ENCODE results near the gene PIK3AP1. TPM values are rescaled to one million over a fixed set of nuclear protein-coding genes. Genes with fewer than 3 reads are reported as not detected.

PIK3AP1 gene
- total and polyA plus RNA-seq, 10 donors, result 59.8 to 256 (median 183) TPM

DNA sequence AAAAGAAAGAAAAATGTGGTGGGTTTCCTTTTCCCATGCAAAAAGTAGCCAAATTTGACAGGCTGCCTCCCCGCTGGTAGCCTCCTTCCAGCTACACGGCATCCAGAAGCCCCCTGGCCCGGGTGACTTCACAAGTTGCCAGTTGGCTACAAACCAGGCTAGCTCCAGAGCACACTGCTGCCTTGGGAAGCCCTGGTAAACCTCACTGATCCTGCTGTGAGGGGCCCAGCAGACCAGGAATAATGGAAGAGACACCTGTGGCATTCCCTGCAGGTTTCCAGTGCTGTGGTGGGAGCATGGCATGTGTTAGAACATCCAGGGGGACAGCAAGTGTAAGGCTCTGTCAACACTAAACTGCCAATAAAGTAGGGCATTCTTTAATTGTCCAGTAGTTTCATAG, 77.8 kb downstream of the PIK3AP1 start:
- peaks cover 0 to 99% (median 29%) of the 10 kb centered on the region in 6 donors for H3K36me3 ChIP-seq
- DNase-seq, result no peak
- H3K27ac ChIP-seq, result peak overlapping the region in 2 of 8 donors; percentile 18 to 31
- WGBS, 5 donors, result 44 to 79% (median 59%) methylated on average over 3 of the region's 3 CpGs
- H3K9me3 ChIP-seq, result no peaks in the 10 kb centered on the region
- H3K27me3 ChIP-seq (replicated peaks in 1 of 7), result no peaks in the 10 kb centered on the region
- TF ChIP-seq POLR2AphosphoS5 (IDR thresholded peaks at IDR 0.05), result no peak
- no peak for TF ChIP-seq CTCF (IDR thresholded peaks at IDR 0.05 in 8 of 11, conservative IDR thresholded peaks at IDR 0.05 in 3 of 11)
- no peak for TF ChIP-seq POLR2A (IDR thresholded peaks at IDR 0.05)
- H3K4me3 ChIP-seq, result no peak overlapping the region
- H3K4me1 ChIP-seq, result peaks cover 0 to 78% (median 34%) of the 10 kb centered on the region in 6 donors
- intact Hi-C loops (cut with DNase I; ENCODE audit: low total_unique reads), result loop anchor here (5.0 to 10.0 kb wide), 2 partner anchors 82 to 190 kb away; partner anchors contain the start of genes LCOR and PIK3AP1

GRCh38 chr10:96641396-96642295, 78.7 kb downstream of the PIK3AP1 start:
- H3K27me3 ChIP-seq (replicated peaks in 1 of 7), result no peaks in the 10 kb centered on the region
- peaks cover 0 to 69% (median 25%) of the 10 kb centered on the region in 6 donors for H3K4me1 ChIP-seq
- no peaks in the 10 kb centered on the region for H3K9me3 ChIP-seq
- TF ChIP-seq POLR2AphosphoS5 (IDR thresholded peaks at IDR 0.05) (no peak), CTCF (IDR thresholded peaks at IDR 0.05 in 8 of 11, conservative IDR thresholded peaks at IDR 0.05 in 3 of 11) (no peak), POLR2A (IDR thresholded peaks at IDR 0.05) (no peak)
- H3K27ac ChIP-seq, result peak overlapping the region in 1 of 8 donors; percentile 62
- intact Hi-C loops (cut with DNase I; ENCODE audit: low total_unique reads), result loop anchor here (5.0 to 10.0 kb wide), 2 partner anchors 83 to 191 kb away; partner anchors contain the start of genes LCOR and PIK3AP1
- H3K36me3 ChIP-seq, result peaks cover 0 to 98% (median 32%) of the 10 kb centered on the region in 6 donors
- 87 to 91% (median 88%) methylated on average over 12 of the region's 12 CpGs for WGBS, 5 donors
- no peak for DNase-seq
- H3K4me3 ChIP-seq, result no peak overlapping the region

- intact Hi-C loops (cut with DNase I; ENCODE audit: low total_unique reads), result loop anchor here (5.0 to 10.0 kb wide), 2 partner anchors 85 to 192 kb away; partner anchors contain the start of genes LCOR and PIK3AP1
- DNase-seq, result no peak
- Histone ChIP-seq H3K4me3 (no peak overlapping the region), H3K4me1 (peaks cover 0 to 56% (median 8%) of the 10 kb centered on the region in 6 donors), H3K36me3 (peaks cover 0 to 98% (median 41%) of the 10 kb centered on the region in 6 donors), H3K9me3 (no peaks in the 10 kb centered on the region), H3K27me3 (replicated peaks in 1 of 7) (no peaks in the 10 kb centered on the region), H3K27ac (peak overlapping the region in 1 of 8 donors; percentile 37)
- TF ChIP-seq POLR2AphosphoS5 (IDR thresholded peaks at IDR 0.05), result no peak
- 79 to 94% (median 86%) methylated on average over 4 of the region's 4 CpGs for WGBS, 5 donors
These were observed 80.4 kb downstream of the PIK3AP1 start for GRCh38 chr10:96639899-96640298.

GRCh38 chr10:96638696-96639095, 81.6 kb downstream of the PIK3AP1 start:
- 91 to 97% (median 94%) methylated on average over 6 of the region's 6 CpGs for WGBS, 5 donors
- no peak overlapping the region for H3K4me3 ChIP-seq
- intact Hi-C loops (cut with DNase I; ENCODE audit: low total_unique reads), result no loop called here
- no peaks in the 10 kb centered on the region for H3K27me3 ChIP-seq (replicated peaks in 1 of 7)
- DNase-seq, result no peak
- no peak overlapping the region for H3K27ac ChIP-seq
- TF ChIP-seq POLR2A (IDR thresholded peaks at IDR 0.05), result no peak
- TF ChIP-seq CTCF (IDR thresholded peaks at IDR 0.05 in 8 of 11, conservative IDR thresholded peaks at IDR 0.05 in 3 of 11), result no peak
- no peak for TF ChIP-seq POLR2AphosphoS5 (IDR thresholded peaks at IDR 0.05)
- peaks cover 0 to 47% (median 5%) of the 10 kb centered on the region in 6 donors for H3K4me1 ChIP-seq
- H3K9me3 ChIP-seq, result no peaks in the 10 kb centered on the region
- peaks cover 0 to 98% (median 47%) of the 10 kb centered on the region in 6 donors for H3K36me3 ChIP-seq
